AG04450 (cell line): ENCODE measurements around the gene OR4D6. TPM values are rescaled to one million over a fixed set of nuclear protein-coding genes. Genes with fewer than 3 reads are reported as not detected.

Source experiments
- CTCF ChIA-PET: fragments of 300-600, 350-600 bp; formaldehyde crosslinking; extraction: SDS; loops from one replicate; lab custom pipeline; 2022; ENCODE audit warnings: antibody characterized with exemption, inconsistent platforms; lab: Charles Lee
- POLR2A ChIA-PET: fragments of 350-600 bp; formaldehyde crosslinking; extraction: SDS; loops from one replicate; lab custom pipeline; 2021; ENCODE audit warnings: antibody characterized with exemption, inconsistent platforms; lab: Yijun Ruan, JAX
- DNase-seq: peaks from one replicate; pipeline ENCODE4 v3.0.0-alpha.2; 2011; ENCODE audit warnings: low read depth, low spot score
- H3K27ac ChIP-seq: one replicate; pipeline ENCODE4 v1.5.1; 2012; ENCODE audit warnings: low read depth, low read length, control low read depth
- H3K27me3 ChIP-seq: one replicate; pipeline ENCODE4 v1.6.0; 2012; ENCODE audit warnings: low read length; ENCODE audit not compliant: control insufficient read depth, insufficient read depth
- H3K4me3 ChIP-seq: 2 replicates; pipeline ENCODE4 v1.5.1; 2011; ENCODE audit warnings: mild to moderate bottlenecking, low read depth, low read length, control low read depth
- H3K9me3 ChIP-seq: 2 replicates; pipeline ENCODE4 v1.5.1; 2012; ENCODE audit warnings: low read length; ENCODE audit not compliant: control insufficient read depth, insufficient read depth
- CTCF ChIP-seq: IDR thresholded peaks from 2 replicates; pipeline ENCODE4 v1.5.1; 2011; ENCODE audit warnings: low read depth, low read length, control low read depth, inconsistent platforms
- polyA plus RNA-seq: library from polyadenylated mRNA; depleted of rRNA; stranded (reverse); fragments of >200 nt; gene quantifications from 2 replicates; pipeline ENCODE4 v1.2.3, GENCODE V29; 2011; rRNA removed

The OR4D6 gene
- polyA plus RNA-seq, 1 experiment = not detected

GRCh38 chr11:59480359-59480758 is 23.6 kb downstream of the OR4D6 start:
- H3K4me3 ChIP-seq = no peak overlapping the region
- DNase-seq = no peak
- no peaks in the 10 kb centered on the region for H3K9me3 ChIP-seq
- CTCF ChIA-PET = interaction anchor here (1.3 kb wide), 1 partner anchor 57 kb away, joined by 3 read pairs; no protein-coding TSS in a partner anchor
- POLR2A ChIA-PET = no interaction called here
- H3K27me3 ChIP-seq = no peaks in the 10 kb centered on the region
- H3K27ac ChIP-seq = no peak overlapping the region
- TF ChIP-seq CTCF = no peak

- CTCF ChIA-PET = no interaction called here
Measured at GRCh38 chr11:59501931-59502330, 45.2 kb downstream of the OR4D6 start.

GRCh38 chr11:59503276-59503675 is 46.5 kb downstream of the OR4D6 start, which contains the start of gene OR4D11:
OR4D11 (plus strand) TSS chr11:59503576; CDS start chr11:59503576, 0 bp downstream.
- no peak for TF ChIP-seq CTCF
- DNase-seq = no peak
- Histone ChIP-seq H3K27ac (no peak within 1 kb of the TSS), H3K4me3 (no peak within 1 kb of the TSS), H3K27me3 (no peaks in the 10 kb centered on the region), H3K9me3 (no peaks in the 10 kb centered on the region)
- ChIA-PET CTCF (no interaction called here), POLR2A (no interaction called here)

More at GRCh38 chr11:59501931-59502330, 45.2 kb downstream of the OR4D6 start:
- Histone ChIP-seq H3K27ac (no peak overlapping the region), H3K9me3 (no peaks in the 10 kb centered on the region), H3K4me3 (no peak overlapping the region), H3K27me3 (no peaks in the 10 kb centered on the region)
- no peak for DNase-seq
- no peak for TF ChIP-seq CTCF
- POLR2A ChIA-PET = no interaction called here

Other genes starting within 250 kb of the OR4D6 start
- not detected in 2 replicates for gene MPEG1, start 244.0 kb upstream of the OR4D6 start, polyA plus RNA-seq
- not detected in 2 replicates for gene OR5AN1, start 98.1 kb upstream of the OR4D6 start, polyA plus RNA-seq
- gene OR5A2, start 30.5 kb upstream of the OR4D6 start, polyA plus RNA-seq = not detected in 2 replicates
- not detected in 2 replicates for gene OR5A1, start 20.5 kb upstream of the OR4D6 start, polyA plus RNA-seq
- gene OR4D10, start 16.4 kb downstream of the OR4D6 start, polyA plus RNA-seq = not detected in 2 replicates
- gene OR4D11, start 46.6 kb downstream of the OR4D6 start, polyA plus RNA-seq = not detected in 2 replicates
- not detected in 2 replicates for gene OR4D9, start 54.6 kb downstream of the OR4D6 start, polyA plus RNA-seq
- gene OSBP, start 158.8 kb downstream of the OR4D6 start, polyA plus RNA-seq = 28.4 and 30.4 TPM in 2 replicates
- gene PATL1, start 212.1 kb downstream of the OR4D6 start, polyA plus RNA-seq = 36.4 and 43.9 TPM in 2 replicates